Bronchial epithelial cell (primary cell): Measurements from ENCODE around the gene DNAH1. TPM values are rescaled to one million over a fixed set of nuclear protein-coding genes. Genes with fewer than 3 reads are reported as not detected.

ENCODE experiments used
- DNase-seq: peaks from one replicate; pipeline ENCODE4 v3.0.0-alpha.2; 2010; ENCODE audit warnings: low read depth
- FAIRE-seq: peaks from 2 replicates; lab custom pipeline; 2011; peaks lifted over from hg19 to GRCh38; lab: Jason Lieb, UNC
- H3K27me3 ChIP-seq: 2 replicates; pipeline ENCODE4 v1.5.1; 2011; ENCODE audit warnings: low read length; ENCODE audit not compliant: control insufficient read depth, insufficient read depth
- H3K36me3 ChIP-seq: 2 replicates; pipeline ENCODE4 v1.5.1; 2011; ENCODE audit warnings: low read length; ENCODE audit not compliant: control insufficient read depth, insufficient read depth
- H3K4me3 ChIP-seq: 2 replicates; pipeline ENCODE4 v1.5.1; 2011; ENCODE audit warnings: mild to moderate bottlenecking, low read depth, low read length, control low read depth
- total RNA-seq: library from RNA; depleted of rRNA; stranded (reverse); fragments of >200 nt; gene quantifications from 2 replicates; pipeline ENCODE4 v1.2.1, GENCODE V29; 2014
- TF ChIP-seq, protein P1 (sequence below): IDR thresholded peaks from 2 replicates; pipeline ENCODE4 v1.5.1; 2011; ENCODE audit warnings: mild to moderate bottlenecking, moderate library complexity, low read length, control low read depth, inconsistent platforms; ENCODE audit not compliant: insufficient read depth, severe bottlenecking

The DNAH1 gene
- total RNA-seq, 1 donor from 2014 or later = 0.79 TPM

DNA sequence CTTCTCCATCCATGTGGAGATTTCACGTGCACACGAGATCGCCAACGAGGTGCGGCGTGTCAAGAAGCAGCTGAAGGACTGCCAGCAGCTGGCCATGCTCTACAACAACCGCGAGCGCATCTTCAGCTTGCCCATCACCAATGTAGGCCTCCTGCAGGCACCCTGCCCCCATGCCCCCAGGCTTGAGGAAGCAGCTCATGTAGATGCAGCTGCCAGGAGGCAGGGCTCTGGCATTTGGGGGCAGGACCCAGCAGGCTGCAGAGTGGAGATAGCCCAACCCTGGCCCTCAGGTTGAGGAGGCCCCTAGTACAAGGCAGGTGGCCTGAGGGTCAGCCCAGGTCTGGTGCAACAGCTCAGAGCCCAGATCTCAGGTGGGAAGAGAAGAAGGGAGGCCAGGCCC, 36.4 kb downstream of the DNAH1 start:
- H3K27me3 ChIP-seq = peaks cover 2% of the 10 kb centered on the region
- no peak overlapping the region for H3K4me3 ChIP-seq
- no peak for DNase-seq
- FAIRE-seq = no peak
- TF ChIP-seq, protein P1, sequence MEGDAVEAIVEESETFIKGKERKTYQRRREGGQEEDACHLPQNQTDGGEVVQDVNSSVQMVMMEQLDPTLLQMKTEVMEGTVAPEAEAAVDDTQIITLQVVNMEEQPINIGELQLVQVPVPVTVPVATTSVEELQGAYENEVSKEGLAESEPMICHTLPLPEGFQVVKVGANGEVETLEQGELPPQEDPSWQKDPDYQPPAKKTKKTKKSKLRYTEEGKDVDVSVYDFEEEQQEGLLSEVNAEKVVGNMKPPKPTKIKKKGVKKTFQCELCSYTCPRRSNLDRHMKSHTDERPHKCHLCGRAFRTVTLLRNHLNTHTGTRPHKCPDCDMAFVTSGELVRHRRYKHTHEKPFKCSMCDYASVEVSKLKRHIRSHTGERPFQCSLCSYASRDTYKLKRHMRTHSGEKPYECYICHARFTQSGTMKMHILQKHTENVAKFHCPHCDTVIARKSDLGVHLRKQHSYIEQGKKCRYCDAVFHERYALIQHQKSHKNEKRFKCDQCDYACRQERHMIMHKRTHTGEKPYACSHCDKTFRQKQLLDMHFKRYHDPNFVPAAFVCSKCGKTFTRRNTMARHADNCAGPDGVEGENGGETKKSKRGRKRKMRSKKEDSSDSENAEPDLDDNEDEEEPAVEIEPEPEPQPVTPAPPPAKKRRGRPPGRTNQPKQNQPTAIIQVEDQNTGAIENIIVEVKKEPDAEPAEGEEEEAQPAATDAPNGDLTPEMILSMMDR = no peak
- H3K36me3 ChIP-seq = no peaks in the 10 kb centered on the region

GRCh38 chr3:52353291-52353855, 37.3 kb downstream of the DNAH1 start:
- DNase-seq (no peak), FAIRE-seq (no peak)
- peaks cover 2% of the 10 kb centered on the region for H3K27me3 ChIP-seq
- no peaks in the 10 kb centered on the region for H3K36me3 ChIP-seq
- TF ChIP-seq, protein P1 = no peak
- no peak overlapping the region for H3K4me3 ChIP-seq

- H3K4me3 ChIP-seq = no peak overlapping the region
- FAIRE-seq (no peak), DNase-seq (no peak)
- no peaks in the 10 kb centered on the region for H3K36me3 ChIP-seq
- peaks cover 3% of the 10 kb centered on the region for H3K27me3 ChIP-seq
- TF ChIP-seq, protein P1 = no peak
These were observed 38.6 kb downstream of the DNAH1 start for GRCh38 chr3:52354676-52355075.

- FAIRE-seq (no peak), DNase-seq (no peak)
- Histone ChIP-seq H3K27me3 (peaks cover 3% of the 10 kb centered on the region), H3K36me3 (no peaks in the 10 kb centered on the region), H3K4me3 (no peak overlapping the region)
- TF ChIP-seq, protein P1 = no peak
These were observed 39.4 kb downstream of the DNAH1 start for GRCh38 chr3:52355526-52355925.

DNA sequence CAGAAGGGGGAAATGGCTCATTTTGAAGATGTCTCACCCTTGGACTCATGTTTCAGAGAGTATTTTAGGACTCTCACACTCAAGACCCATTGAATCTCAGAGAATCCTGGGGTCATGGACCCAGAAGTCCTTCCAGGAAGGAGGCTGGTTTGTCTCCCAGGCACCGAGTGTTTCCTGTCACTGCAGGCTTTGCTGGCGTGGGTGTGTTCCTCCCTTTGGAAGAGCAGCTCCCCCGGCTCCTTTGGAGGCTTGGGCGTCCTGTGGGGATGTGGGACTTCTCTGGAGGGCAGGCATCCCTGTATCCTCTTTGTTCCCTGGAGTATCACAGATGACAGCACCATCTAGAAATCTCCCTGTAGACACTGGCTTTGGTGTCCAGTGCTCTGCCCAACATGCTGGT, 40.0 kb downstream of the DNAH1 start:
- peak; percentile 75 for FAIRE-seq
- TF ChIP-seq, protein P1 = no peak
- Histone ChIP-seq H3K36me3 (no peaks in the 10 kb centered on the region), H3K27me3 (peaks cover 3% of the 10 kb centered on the region), H3K4me3 (no peak overlapping the region)
- DNase-seq = no peak
